ENCODE measurements around the gene COL11A1. TPM values are rescaled to one million over a fixed set of nuclear protein-coding genes. Genes with fewer than 3 reads are reported as not detected.

Gene COL11A1
- total and polyA plus RNA-seq, 2 of the 4 experiments (the other 2 are of a cell fraction), result 4.6 to 5.2 TPM

GRCh38 chr1:102886638-102887037 is 221.7 kb downstream of the COL11A1 start:
- no peak overlapping the region for H2BK15ac ChIP-seq (ENCODE audit: low read depth, low read length)
- H4K91ac ChIP-seq (ENCODE audit: insufficient read depth, low read depth, low read length), result no peak overlapping the region
- H4K8ac ChIP-seq (ENCODE audit: low read depth in 2 of 2, low read length in 2 of 2), result no peak overlapping the region
- no peaks in the 10 kb centered on the region for H3K79me1 ChIP-seq (ENCODE audit: low read depth in 1 of 2, low read length in 2 of 2)
- H3K27me3 ChIP-seq (ENCODE audit: control insufficient read depth, insufficient read depth, low read length), result no peaks in the 10 kb centered on the region
- H3K23ac ChIP-seq (ENCODE audit: low read depth, low read length), result no peak overlapping the region
- BruUV-seq (replicated peaks), result no TSS peak
- no peak overlapping the region for H3K4ac ChIP-seq (ENCODE audit: low read depth, low read length)
- no peak overlapping the region for H3K56ac ChIP-seq (ENCODE audit: extremely low read depth, insufficient read depth, low read length)
- H3K27ac ChIP-seq (ENCODE audit: insufficient read depth, low read length), result no peak overlapping the region
- no peak overlapping the region for H3K4me3 ChIP-seq (ENCODE audit: insufficient read depth, low read depth, low read length)
- peaks cover 2% of the 10 kb centered on the region; the same call in 1 of the 2 replicates for H3K4me1 ChIP-seq (ENCODE audit: control insufficient read depth, insufficient read depth, low read length)
- H3K18ac ChIP-seq (ENCODE audit: low read depth, low read length), result no peak overlapping the region
- no peak overlapping the region for H2BK20ac ChIP-seq (ENCODE audit: low read depth, low read length)
- intact Hi-C loops (cut with micrococcal nuclease), result no loop called here
- in situ Hi-C loops (cut with MboI; ENCODE audit: low sequenced_read_pairs), result no loop called here
- no peak overlapping the region for H3K9ac ChIP-seq (ENCODE audit: low read depth, low read length)
- TF ChIP-seq MXI1 (IDR thresholded peaks at IDR 0.05; ENCODE audit: borderline replicate concordance, low read depth, low read length), result no peak
- no peak for TF ChIP-seq BHLHE40 (IDR thresholded peaks at IDR 0.05; ENCODE audit: low read depth, low read length)
- TF ChIP-seq FOS (IDR thresholded peaks at IDR 0.05; ENCODE audit: low read depth, low read length), result no peak
- TF ChIP-seq MAZ (IDR thresholded peaks at IDR 0.05; ENCODE audit: borderline replicate concordance, low read depth, low read length), result no peak
- no peak for TF ChIP-seq NFE2L2 (IDR thresholded peaks at IDR 0.05; ENCODE audit: low read depth, low read length)
- TF ChIP-seq, protein P1, sequence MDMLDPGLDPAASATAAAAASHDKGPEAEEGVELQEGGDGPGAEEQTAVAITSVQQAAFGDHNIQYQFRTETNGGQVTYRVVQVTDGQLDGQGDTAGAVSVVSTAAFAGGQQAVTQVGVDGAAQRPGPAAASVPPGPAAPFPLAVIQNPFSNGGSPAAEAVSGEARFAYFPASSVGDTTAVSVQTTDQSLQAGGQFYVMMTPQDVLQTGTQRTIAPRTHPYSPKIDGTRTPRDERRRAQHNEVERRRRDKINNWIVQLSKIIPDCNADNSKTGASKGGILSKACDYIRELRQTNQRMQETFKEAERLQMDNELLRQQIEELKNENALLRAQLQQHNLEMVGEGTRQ (IDR thresholded peaks at IDR 0.05; ENCODE audit: low read depth, low read length), result no peak
- no peak for TF ChIP-seq CHD1 (IDR thresholded peaks at IDR 0.05; ENCODE audit: low read depth, low read length)
- no peak overlapping the region for H2AK9ac ChIP-seq (replicated peaks; ENCODE audit: low read depth, low read length, poor library complexity)
- H3K36me3 ChIP-seq (ENCODE audit: control insufficient read depth, insufficient read depth, low read length), result no peaks in the 10 kb centered on the region
- ChIA-PET CTCF (interaction anchor here (0.8 kb wide), 1 partner anchor 18 kb away, joined by 3 read pairs; no protein-coding TSS in a partner anchor), POLR2A (ENCODE audit: unreplicated experiment) (no interaction called here)
- no peak overlapping the region for H2BK5ac ChIP-seq (ENCODE audit: low read depth, low read length, poor library complexity, severe bottlenecking)
- H3K14ac ChIP-seq (replicated peaks; ENCODE audit: low read depth, low read length), result no peak overlapping the region
- no CpG with 5 or more reads among the region's 4 CpGs for WGBS, 2 experiments (ENCODE audit: extremely low coverage in 2 of 2, insufficient read length in 1 of 2)
- H2AFZ ChIP-seq (replicated peaks; ENCODE audit: low read length, poor library complexity), result no peak overlapping the region
- H2BK120ac ChIP-seq (ENCODE audit: low read depth, low read length), result no peak overlapping the region
- no peak overlapping the region for H3K4me2 ChIP-seq (ENCODE audit: low read depth, low read length)
- H4K5ac ChIP-seq (ENCODE audit: low read depth, low read length), result no peak overlapping the region
- H3K9me3 ChIP-seq (ENCODE audit: control insufficient read depth, insufficient read depth, low read length), result no peaks in the 10 kb centered on the region
- ATAC-seq (ENCODE audit: low read depth), result no peak
- no peaks in the 10 kb centered on the region for H4K20me1 ChIP-seq (ENCODE audit: insufficient read depth, low read length)
- no peak overlapping the region for H2AK5ac ChIP-seq (ENCODE audit: low read depth, low read length)
- no peak for DNase-seq
- peaks cover 3% of the 10 kb centered on the region for H3K9me1 ChIP-seq (ENCODE audit: insufficient read depth, low read length)
- dilution Hi-C loops (cut with HindIII; ENCODE audit: low sequenced_read_pairs, unreplicated experiment), result no loop called here

Measured in IMR-90 (cell line).